ENCODE data around the gene NBAS. TPM values are rescaled to one million over a fixed set of nuclear protein-coding genes. Genes with fewer than 3 reads are reported as not detected.

The NBAS gene
- polyA plus RNA-seq, 1 donor (not counting 4 experiments of a cell fraction or from before 2014, with no cell fraction given): 27.9 TPM

GRCh38 chr2:15127876-15128275 lies 433.3 kb downstream of the NBAS start:
- no peak for DNase-seq (ENCODE audit: low read depth, low spot score)
- H3K4me1 ChIP-seq (ENCODE audit: control insufficient read depth, extremely low read depth, insufficient read depth, low read length): no peaks in the 10 kb centered on the region
- H3K36me3 ChIP-seq (ENCODE audit: control insufficient read depth in 2 of 2, extremely low read depth in 1 of 2, insufficient read depth in 2 of 2, low read length in 2 of 2): no peaks in the 10 kb centered on the region
- H4K20me1 ChIP-seq (ENCODE audit: control insufficient read depth, extremely low read depth, insufficient read depth, low read length): no peaks in the 10 kb centered on the region
- no peaks in the 10 kb centered on the region for H3K79me2 ChIP-seq (ENCODE audit: control insufficient read depth, insufficient read depth, low read length)
- FAIRE-seq: no peak
- no peak overlapping the region for H3K27ac ChIP-seq (ENCODE audit: control insufficient read depth, insufficient read depth, low read length)
- H3K9me1 ChIP-seq (ENCODE audit: control insufficient read depth, extremely low read depth, insufficient read depth, low read length): no peaks in the 10 kb centered on the region
- no peak overlapping the region for H3K4me3 ChIP-seq (ENCODE audit: control insufficient read depth in 2 of 3, extremely low read depth in 1 of 3, insufficient read depth in 2 of 3, low read depth in 1 of 3, low read length in 3 of 3)
- no peak for TF ChIP-seq CTCF (optimal IDR thresholded peaks at IDR 0.05 in 1 of 3, IDR thresholded peaks at IDR 0.05 in 1 of 3, conservative IDR thresholded peaks at IDR 0.05 in 1 of 3; ENCODE audit: extremely low read depth in 1 of 3, insufficient read depth in 2 of 3, low read length in 3 of 3)
- TF ChIP-seq EZH2 (IDR thresholded peaks at IDR 0.05; ENCODE audit: low read length): no peak
- H2AFZ ChIP-seq (ENCODE audit: control insufficient read depth, low read length): no peak overlapping the region
- H3K9ac ChIP-seq (ENCODE audit: control insufficient read depth, extremely low read depth, insufficient read depth, low read length): no peak overlapping the region
- no peaks in the 10 kb centered on the region for H3K27me3 ChIP-seq (ENCODE audit: control insufficient read depth, extremely low read depth, insufficient read depth, low read length)
- dilution Hi-C loops (cut with MboI; ENCODE audit: extremely low pct_ligation_motif_present, low sequenced_read_pairs): no loop called here
- no peak overlapping the region for H3K4me2 ChIP-seq (ENCODE audit: control insufficient read depth, extremely low read depth, insufficient read depth, low read depth, low read length)
- H3K9me3 ChIP-seq (ENCODE audit: control insufficient read depth, low read depth, low read length): no peaks in the 10 kb centered on the region

GRCh38 chr2:15127301-15127700 lies 433.8 kb downstream of the NBAS start:
- Histone ChIP-seq H3K4me2 (ENCODE audit: control insufficient read depth, extremely low read depth, insufficient read depth, low read depth, low read length) (no peak overlapping the region), H3K79me2 (ENCODE audit: control insufficient read depth, insufficient read depth, low read length) (no peaks in the 10 kb centered on the region), H2AFZ (ENCODE audit: control insufficient read depth, low read length) (no peak overlapping the region), H3K27ac (ENCODE audit: control insufficient read depth, insufficient read depth, low read length) (no peak overlapping the region), H3K4me1 (ENCODE audit: control insufficient read depth, extremely low read depth, insufficient read depth, low read length) (no peaks in the 10 kb centered on the region), H3K9me3 (ENCODE audit: control insufficient read depth, low read depth, low read length) (no peaks in the 10 kb centered on the region), H3K9me1 (ENCODE audit: control insufficient read depth, extremely low read depth, insufficient read depth, low read length) (no peaks in the 10 kb centered on the region), H4K20me1 (ENCODE audit: control insufficient read depth, extremely low read depth, insufficient read depth, low read length) (no peaks in the 10 kb centered on the region), H3K27me3 (ENCODE audit: control insufficient read depth, extremely low read depth, insufficient read depth, low read length) (no peaks in the 10 kb centered on the region), H3K9ac (ENCODE audit: control insufficient read depth, extremely low read depth, insufficient read depth, low read length) (no peak overlapping the region), H3K36me3 (ENCODE audit: control insufficient read depth in 2 of 2, extremely low read depth in 1 of 2, insufficient read depth in 2 of 2, low read length in 2 of 2) (no peaks in the 10 kb centered on the region), H3K4me3 (ENCODE audit: control insufficient read depth in 2 of 3, extremely low read depth in 1 of 3, insufficient read depth in 2 of 3, low read depth in 1 of 3, low read length in 3 of 3) (no peak overlapping the region)
- no peak for FAIRE-seq
- dilution Hi-C loops (cut with MboI; ENCODE audit: extremely low pct_ligation_motif_present, low sequenced_read_pairs): no loop called here
- TF ChIP-seq CTCF (optimal IDR thresholded peaks at IDR 0.05 in 1 of 3, IDR thresholded peaks at IDR 0.05 in 1 of 3, conservative IDR thresholded peaks at IDR 0.05 in 1 of 3; ENCODE audit: extremely low read depth in 1 of 3, insufficient read depth in 2 of 3, low read length in 3 of 3) (no peak), EZH2 (IDR thresholded peaks at IDR 0.05; ENCODE audit: low read length) (no peak)
- no peak for DNase-seq (ENCODE audit: low read depth, low spot score)

Measured in keratinocyte (primary cell).